ENCODE data around the gene PIK3R5.

PIK3R5 gene, protein sequence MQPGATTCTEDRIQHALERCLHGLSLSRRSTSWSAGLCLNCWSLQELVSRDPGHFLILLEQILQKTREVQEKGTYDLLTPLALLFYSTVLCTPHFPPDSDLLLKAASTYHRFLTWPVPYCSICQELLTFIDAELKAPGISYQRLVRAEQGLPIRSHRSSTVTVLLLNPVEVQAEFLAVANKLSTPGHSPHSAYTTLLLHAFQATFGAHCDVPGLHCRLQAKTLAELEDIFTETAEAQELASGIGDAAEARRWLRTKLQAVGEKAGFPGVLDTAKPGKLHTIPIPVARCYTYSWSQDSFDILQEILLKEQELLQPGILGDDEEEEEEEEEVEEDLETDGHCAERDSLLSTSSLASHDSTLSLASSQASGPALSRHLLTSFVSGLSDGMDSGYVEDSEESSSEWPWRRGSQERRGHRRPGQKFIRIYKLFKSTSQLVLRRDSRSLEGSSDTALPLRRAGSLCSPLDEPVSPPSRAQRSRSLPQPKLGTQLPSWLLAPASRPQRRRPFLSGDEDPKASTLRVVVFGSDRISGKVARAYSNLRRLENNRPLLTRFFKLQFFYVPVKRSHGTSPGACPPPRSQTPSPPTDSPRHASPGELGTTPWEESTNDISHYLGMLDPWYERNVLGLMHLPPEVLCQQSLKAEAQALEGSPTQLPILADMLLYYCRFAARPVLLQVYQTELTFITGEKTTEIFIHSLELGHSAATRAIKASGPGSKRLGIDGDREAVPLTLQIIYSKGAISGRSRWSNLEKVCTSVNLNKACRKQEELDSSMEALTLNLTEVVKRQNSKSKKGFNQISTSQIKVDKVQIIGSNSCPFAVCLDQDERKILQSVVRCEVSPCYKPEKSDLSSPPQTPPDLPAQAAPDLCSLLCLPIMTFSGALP

DNA sequence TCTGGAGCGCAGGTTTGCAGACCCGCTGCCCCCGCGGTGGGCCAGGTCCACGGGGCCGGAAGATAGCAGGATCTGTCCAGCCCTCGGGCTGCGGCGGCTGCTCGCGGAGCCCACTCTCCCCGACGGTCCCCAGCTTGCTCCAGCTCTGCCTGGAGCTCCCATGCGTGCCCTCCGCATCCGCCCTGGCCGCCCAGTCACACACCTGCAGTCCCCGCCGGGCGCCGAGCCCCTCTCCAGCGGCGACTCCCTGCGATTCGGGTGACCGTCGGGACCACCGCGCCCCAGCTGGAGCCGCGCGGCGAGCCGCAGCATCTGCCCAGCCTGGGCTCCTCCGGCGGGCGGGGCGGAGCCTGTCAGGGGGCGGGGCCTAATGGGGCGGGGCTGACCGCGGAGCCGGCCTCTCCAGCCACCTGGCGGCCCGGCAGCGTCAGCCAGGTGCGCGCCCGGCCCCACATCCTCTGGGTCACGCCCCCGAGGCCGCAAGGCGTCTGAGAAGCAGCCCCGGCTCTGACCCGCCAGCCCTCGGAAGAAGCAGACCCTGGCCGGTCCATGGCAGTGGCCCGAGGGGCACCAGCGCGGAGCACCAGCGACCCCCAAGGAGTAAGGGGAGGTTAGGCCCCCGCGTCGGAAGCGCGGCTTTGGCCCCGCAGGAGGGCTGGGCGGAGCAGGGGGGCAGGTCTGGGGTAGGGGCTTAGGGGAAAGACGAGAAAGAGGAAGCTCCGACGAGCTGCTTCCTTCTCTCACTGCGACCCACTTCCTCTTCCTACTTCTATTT is at the start of gene PIK3R5:
Gene PIK3R5, minus strand, starts transcription at position 314 of the 775 bp plus-strand sequence. CDS start 54,213 bp downstream, outside the sequence.
- no peak within 1 kb of the TSS for H3K27ac ChIP-seq
- DNase-seq (ENCODE audit: low spot score) = peak; percentile 88
- CTCF ChIA-PET = no interaction called here
- POLR2A ChIA-PET (ENCODE audit: low non-redundant PET) = no interaction called here
- TF ChIP-seq, protein P1, sequence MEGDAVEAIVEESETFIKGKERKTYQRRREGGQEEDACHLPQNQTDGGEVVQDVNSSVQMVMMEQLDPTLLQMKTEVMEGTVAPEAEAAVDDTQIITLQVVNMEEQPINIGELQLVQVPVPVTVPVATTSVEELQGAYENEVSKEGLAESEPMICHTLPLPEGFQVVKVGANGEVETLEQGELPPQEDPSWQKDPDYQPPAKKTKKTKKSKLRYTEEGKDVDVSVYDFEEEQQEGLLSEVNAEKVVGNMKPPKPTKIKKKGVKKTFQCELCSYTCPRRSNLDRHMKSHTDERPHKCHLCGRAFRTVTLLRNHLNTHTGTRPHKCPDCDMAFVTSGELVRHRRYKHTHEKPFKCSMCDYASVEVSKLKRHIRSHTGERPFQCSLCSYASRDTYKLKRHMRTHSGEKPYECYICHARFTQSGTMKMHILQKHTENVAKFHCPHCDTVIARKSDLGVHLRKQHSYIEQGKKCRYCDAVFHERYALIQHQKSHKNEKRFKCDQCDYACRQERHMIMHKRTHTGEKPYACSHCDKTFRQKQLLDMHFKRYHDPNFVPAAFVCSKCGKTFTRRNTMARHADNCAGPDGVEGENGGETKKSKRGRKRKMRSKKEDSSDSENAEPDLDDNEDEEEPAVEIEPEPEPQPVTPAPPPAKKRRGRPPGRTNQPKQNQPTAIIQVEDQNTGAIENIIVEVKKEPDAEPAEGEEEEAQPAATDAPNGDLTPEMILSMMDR (conservative IDR thresholded peaks at IDR 0.05; ENCODE audit: low read depth) = no peak

DNA sequence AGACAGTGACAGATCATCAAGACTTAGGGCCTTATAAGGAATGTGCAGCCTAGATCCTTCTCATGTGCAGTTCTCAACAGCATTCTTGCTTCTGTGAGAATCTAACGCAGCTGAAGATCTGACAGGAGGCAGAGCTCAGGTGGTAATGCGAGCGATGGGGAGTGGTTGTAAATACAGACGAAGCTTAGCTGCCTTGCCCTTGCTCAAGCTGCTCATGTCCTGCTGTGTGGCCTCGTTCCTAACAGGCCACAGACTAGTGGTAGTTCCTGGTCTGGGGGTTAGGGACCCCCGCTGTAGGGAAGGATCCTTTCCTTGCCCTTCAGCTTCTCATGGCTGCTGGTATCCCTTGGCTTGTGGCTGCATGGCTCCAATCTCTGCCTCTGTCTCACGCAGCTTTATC is 45.5 kb upstream of the PIK3R5 start:
- ChIA-PET CTCF (interaction anchor here (0.6 to 0.7 kb wide), 2 partner anchors 52 to 97 kb away, joined by 3 read pairs; no protein-coding TSS in a partner anchor), POLR2A (ENCODE audit: low non-redundant PET) (no interaction called here)
- TF ChIP-seq, protein P1 (conservative IDR thresholded peaks at IDR 0.05; ENCODE audit: low read depth) = no peak
- no peak overlapping the region for H3K27ac ChIP-seq
- DNase-seq (ENCODE audit: low spot score) = no peak

DNA sequence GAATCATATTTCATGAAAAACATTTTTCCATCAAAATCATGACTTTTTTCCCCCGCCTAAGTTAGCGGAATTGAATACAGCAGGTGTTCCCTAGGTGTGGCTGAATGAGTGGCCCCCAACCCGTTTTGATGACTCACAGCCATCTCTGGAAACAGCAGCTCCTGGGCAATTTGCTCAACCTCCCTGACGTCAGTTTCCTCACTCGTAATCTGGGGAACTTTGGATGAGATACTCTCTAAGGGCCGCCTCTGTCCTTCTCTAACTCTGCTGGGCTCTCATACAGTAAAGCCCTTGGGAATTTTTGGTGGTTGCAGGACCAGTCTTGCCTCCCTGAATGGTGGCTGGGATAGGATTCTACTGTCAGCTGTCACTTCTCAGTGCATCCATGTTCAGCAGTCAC is 44.2 kb upstream of the PIK3R5 start:
- CTCF ChIA-PET = interaction anchor here (1.6 kb wide), 1 partner anchor 12 kb away, joined by 4 read pairs; no protein-coding TSS in a partner anchor
- TF ChIP-seq, protein P1 (conservative IDR thresholded peaks at IDR 0.05; ENCODE audit: low read depth) = no peak
- no peak for DNase-seq (ENCODE audit: low spot score)
- POLR2A ChIA-PET (ENCODE audit: low non-redundant PET) = no interaction called here
- no peak overlapping the region for H3K27ac ChIP-seq

DNA sequence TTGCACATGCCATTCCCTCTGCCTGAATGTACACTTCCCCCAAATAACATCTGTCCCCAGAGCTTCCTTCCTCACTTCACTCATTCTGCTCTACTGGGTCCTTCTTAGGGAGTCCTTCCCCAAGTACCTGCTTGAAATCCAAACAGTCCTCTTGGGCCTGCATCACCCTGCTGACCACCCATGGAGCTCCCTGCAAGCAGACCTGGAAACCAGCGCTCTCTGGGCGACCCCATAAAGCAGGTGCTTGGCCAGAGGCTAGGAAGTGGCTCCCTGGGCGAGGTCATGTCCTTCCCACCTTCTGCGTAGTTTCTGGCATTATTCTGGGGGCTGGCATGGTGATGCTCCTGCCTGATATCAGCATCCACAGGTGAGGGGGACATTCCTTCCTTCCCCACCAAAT is 43.6 kb upstream of the PIK3R5 start:
- no peak overlapping the region for H3K27ac ChIP-seq
- CTCF ChIA-PET = interaction anchor here (1.6 kb wide), 1 partner anchor 12 kb away, joined by 4 read pairs; no protein-coding TSS in a partner anchor
- POLR2A ChIA-PET (ENCODE audit: low non-redundant PET) = no interaction called here
- DNase-seq (ENCODE audit: low spot score) = no peak
- TF ChIP-seq, protein P1 (conservative IDR thresholded peaks at IDR 0.05; ENCODE audit: low read depth) = no peak

DNA sequence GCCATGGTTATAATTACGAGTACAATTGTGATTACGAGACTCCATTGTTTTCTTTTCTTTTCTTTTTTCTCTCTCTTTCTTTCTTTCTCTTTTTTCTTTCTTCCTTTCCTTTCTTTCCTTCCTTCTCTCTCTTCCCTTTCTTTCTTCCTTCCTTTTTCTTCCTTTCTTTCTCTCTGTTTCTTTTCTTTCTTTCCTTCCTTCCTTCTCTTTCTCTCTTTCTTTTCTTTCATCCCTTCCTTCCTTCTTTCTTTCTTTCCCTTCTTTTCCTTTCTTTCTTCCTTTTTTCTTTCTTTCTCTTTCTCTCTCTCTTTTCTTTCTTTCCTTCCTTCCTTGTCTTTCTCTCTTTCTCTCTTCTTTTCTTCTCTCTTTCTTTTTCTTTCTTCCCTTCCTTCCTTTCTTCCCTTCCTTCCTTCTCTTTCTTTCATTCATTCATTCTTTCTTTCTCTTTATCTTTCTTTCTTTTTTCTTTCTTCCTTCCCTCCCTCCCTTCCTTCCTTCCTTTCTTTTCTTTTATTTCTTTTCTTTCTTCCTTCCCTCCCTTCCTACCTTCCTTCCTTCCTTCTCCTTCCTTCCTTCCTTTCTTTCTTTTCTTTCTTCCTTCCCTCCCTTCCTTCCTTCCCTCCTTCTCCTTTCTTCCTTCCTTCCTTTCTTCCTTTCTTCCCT is 41.7 kb upstream of the PIK3R5 start:
- TF ChIP-seq, protein P1 (conservative IDR thresholded peaks at IDR 0.05; ENCODE audit: low read depth) = no peak
- DNase-seq (ENCODE audit: low spot score) = no peak
- no peak overlapping the region for H3K27ac ChIP-seq
- CTCF ChIA-PET = interaction anchor here (0.7 to 1.0 kb wide), 2 partner anchors 9 to 673 kb away, joined by 3 read pairs; no protein-coding TSS in a partner anchor
- POLR2A ChIA-PET (ENCODE audit: low non-redundant PET) = no interaction called here
